GM21360 (cell line): ENCODE measurements around the gene LRMDA.

Source experiments
- ATAC-seq: cut with Tn5 transposase; IDR thresholded peaks from one replicate; pipeline ENCODE4 v1.9.1; 2021; ENCODE audit warnings: mild to moderate bottlenecking, moderate library complexity; ENCODE audit not compliant: unreplicated experiment

The LRMDA gene

DNA sequence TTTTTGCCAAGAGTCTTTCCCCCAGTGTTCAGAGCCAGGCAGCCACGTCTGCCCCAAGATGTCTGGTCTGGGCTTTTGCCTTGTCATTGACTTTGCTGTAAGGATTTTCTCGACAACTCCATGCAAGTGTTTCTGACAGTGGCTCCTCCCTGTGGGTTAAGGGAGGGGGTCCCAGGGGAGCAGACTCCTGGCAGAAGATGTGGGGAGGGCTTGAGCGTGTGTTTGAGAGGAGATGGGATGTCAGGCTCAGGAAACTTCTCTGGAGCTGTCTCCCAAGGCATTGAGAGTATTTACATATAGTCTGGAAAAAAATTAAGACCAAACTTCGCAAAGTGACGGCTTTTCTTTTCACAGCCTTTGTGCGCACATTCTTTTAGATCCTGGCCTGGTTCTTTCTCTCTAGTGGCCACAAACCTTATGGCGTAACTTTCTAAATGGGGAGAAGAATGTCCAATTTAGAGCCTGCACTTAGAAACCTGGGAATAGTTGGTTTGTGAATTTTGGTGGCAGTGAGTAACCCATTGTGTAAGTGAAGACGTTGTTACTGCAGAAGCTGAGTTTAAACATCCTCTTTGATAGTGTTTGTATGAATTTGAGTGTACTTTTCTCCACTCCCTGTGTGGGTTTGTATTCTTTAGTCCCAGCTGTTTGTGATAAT lies 201.5 kb downstream of the LRMDA start:
- ATAC-seq, result no peak

DNA sequence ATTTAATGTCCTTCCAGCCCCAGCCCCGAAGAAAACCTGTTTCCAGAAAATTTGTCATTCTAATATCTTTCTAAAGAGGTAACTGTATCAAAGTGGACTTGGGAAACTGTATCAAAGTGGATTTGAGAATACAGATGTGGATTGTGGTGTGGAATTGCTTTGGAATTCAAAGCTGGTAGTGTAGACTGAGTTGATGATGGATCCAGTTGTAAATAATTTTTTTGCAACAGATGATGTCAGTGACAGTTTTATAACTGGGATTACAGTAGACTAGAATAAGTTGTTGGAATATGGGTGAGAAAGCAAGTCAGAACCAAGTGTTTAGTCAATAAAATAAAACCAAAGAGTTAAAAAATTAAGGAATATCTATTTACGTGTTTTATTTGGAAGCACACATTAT lies 202.1 kb downstream of the LRMDA start:
- no peak for ATAC-seq

DNA sequence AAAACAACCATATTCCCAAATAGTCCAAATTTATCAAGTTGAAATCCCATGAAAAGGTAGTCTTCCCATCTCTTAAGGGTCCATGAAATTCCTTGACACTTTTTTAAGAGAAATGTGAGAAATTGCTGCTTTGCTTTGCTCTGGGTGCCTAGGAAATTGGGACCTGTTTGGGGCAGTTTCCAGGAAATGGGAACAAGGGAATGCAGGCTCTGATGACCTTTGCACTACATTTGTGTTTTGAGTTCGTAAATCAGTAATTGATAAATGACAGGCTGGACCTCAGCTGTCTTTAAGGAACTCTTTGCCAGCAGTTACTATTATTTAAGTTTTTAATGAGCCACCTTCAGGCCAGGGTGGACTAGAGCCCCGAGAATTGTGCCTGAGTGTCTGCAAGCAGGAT lies 203.5 kb downstream of the LRMDA start:
- no peak for ATAC-seq

DNA sequence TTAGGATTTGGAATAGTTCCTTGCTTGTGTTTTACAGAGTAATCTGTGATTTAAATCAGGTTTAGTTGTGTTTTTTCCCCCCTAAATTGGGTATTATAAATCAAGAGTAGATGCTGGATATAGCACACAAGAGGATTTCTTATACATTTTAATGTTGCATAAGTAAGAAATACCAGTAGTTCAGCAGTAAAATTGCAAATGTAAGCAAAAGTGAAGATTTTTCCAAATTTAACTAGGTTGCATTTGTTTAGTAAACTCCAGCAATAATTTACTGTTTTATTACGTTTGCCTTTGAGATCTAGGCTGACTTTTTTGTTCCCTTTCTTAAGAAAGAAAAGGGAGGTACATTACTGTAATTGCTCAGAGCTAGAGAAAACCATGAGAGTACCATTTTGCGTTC lies 207.3 kb downstream of the LRMDA start:
- ATAC-seq, result no peak

DNA sequence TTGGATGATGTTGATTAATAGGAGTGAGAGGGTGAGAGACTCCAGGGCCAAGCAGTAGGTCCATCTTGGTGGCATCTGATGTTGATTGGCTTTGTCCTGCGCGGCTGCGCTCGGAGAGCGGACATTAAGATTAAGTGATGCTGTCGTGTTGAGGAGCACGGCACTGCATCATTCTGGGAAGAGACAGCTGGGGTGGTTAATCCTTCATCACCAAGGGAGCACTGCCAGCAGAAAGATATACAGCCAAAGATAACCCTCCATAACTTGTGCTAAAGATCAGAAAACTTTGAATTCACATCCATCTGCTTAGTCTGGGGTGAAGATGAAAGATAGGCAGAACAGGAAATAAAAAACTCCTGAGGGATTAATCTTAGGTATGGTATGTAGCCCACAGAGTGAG lies 208.3 kb downstream of the LRMDA start:
- ATAC-seq, result no peak

DNA sequence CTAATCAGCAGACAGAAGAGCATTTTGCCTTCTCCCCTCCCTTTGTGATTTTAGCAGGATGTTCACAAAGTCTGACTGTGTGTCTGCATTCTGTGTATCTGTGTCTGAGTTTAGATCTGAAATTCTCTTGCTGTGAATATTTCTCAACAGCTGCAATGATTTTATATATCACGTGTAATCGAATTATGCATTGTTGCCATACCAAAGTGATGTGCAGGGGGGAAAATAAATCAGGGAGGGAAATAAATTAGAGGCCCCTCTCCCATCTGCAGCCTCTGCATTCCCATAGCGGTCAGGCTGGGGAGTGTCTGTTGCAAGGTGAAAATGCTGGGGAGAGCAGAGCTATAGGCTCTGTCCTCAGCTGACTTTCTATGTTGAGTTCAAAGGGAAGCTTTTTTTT lies 209.0 kb downstream of the LRMDA start:
- ATAC-seq, result no peak

DNA sequence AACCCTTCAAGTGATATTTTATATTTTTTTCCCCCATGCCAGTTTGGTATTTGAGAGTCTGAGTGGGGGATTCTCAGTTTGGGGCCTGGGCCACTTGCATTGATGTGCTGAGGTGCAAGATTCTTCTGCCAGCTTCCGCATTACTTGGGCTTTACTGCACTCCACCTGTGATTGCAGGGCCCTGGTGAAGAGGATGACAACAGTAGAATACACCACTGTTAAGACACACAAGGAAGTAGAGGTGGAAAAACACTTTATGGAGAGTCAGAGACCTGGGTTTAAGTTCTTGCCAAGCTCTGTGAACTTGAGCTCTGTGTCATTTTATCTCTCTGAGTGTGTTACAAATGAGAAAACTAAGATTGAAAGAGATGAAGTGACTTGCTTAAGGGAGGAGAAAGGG lies 209.4 kb downstream of the LRMDA start:
- ATAC-seq, result no peak

DNA sequence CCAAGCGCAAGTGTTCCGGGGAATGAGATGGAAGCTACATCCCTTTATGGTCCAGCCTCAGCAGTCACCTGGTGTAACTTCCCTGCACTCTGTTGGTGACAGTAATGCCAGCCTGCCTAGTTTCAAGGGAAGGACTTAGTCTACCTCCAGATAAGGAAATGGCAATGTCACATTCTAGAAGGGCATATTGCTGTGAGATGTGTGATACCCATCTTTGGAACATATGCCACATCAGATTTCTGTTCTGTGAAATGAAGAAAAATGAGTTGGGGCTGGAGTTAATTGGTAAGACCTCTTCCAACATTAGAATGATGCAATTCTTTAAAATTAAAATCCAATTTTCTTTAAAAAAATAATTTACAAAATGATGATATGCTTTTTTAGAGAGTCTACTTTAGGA lies 212.0 kb downstream of the LRMDA start:
- no peak for ATAC-seq

DNA sequence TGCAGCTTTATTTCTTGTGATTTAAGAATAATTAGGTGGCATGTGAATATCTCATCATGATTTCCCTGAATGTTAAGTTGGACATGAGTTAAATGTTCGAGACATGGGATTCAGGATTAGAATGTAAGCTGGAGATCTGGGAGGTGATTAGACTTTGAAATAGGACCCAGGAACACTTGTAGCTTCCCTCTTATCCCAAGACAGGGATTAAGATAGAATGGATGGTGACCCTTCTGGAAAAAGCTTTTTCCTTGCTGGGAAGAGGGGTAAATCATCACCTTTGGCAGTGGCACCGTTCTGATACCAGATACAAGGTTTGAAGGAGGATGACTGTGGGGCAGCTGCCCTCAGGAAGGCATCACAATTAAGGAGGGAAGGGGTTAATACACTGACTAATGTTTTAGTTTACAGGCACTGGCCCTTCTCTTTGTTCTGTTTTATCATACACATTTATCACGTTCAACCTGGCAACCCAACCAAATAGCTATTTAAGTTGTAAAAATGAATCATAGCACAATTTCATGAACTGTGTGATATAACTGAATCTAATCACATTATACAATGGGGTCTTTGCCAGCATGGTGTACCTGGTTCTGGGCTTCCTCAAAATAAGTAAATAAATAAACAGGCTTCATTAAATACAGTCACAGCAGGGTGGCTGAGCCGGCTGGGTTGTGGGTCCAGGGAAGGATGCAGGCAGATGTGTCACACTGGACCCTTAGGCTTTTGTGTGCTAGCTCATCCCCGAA lies 212.7 kb downstream of the LRMDA start:
- no peak for ATAC-seq

DNA sequence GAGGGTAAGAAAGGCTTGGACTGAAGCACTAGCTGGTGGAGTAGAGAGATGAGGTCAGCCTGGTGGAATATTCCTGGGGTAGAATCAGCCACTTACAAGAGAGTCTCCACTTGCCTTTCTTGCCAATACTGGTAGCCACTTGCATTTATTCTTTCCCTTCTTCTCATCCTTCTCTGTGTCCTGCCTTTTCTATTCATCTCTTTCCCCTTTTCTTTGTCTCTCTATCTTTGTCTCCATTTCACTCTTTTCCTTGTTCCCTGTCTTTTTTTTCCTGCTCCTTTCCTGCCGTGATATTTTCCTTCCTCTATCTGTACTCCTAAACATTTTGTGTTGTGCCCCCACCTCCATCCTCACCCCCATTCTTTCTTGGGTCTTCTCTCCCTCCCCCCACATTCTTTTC lies 214.3 kb downstream of the LRMDA start:
- ATAC-seq, result no peak

DNA sequence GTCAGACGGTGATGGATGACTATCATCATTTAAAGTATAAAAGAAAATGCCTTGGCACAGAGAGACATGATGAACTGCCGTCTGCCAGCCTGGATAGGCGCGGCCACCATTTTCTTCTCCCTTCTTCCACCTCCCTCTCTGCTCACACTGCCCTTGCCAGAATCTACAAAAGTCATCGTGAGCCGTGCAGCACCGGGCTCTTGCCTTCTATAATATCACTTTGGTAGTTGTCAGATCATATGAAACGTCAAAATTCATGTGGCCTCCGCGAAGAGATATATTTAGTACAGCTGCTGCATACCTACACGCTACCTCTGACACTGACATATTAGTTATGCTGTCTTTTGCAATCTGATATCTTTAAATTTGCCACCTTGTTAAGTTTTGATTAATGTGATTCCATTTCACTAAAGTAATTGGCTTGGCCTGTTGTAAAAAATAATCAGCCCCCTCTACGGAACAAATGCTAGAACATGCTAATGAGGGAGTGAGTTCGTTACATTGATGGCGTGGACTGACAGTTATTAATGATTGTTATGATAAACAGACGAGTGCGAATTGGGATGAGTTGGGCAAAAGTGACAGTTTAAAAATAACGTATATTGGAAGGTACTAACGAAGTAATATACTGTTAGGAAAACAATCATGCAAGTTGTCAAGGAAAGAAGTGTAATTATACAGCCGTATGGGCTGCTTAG lies 214.9 kb downstream of the LRMDA start:
- ATAC-seq, result no peak

DNA sequence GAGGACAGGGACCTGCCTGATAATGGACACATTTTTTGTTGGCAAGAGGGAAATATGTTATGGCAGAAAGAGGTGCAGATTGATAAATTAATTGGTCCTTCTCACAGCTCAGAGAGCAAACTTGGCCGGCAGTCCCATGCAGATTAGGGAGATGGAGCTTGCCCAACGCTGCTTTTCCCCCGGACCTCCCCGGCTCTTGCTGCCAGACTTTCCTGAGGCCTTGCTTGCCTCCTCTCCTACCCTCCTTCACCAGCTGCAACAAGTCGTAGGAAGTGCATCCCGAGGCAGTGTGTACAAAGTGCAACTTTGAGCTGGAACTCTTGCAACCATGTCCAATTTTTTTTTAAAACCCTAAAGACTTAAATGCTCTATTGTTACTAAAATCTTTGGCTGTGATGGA lies 215.5 kb downstream of the LRMDA start:
- no peak for ATAC-seq

DNA sequence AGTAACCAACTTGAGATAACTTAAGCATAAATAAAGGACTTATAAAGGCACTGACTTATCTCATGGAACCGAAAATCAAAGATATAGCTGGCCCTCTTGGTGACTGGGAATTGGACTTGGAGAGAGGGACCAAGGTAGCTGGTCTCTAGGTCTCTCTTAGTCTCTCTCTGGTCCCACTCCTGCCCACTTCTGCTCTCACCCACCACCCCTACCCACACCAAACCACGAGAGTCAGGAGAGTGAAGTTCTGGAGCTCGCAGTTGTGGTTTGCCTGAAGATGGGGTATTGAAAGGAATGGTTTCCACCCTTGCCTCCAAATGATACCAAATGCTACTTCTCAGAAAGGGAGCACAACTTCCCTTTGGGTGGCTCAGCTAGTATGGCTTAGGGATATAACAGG lies 216.3 kb downstream of the LRMDA start:
- ATAC-seq, result no peak

DNA sequence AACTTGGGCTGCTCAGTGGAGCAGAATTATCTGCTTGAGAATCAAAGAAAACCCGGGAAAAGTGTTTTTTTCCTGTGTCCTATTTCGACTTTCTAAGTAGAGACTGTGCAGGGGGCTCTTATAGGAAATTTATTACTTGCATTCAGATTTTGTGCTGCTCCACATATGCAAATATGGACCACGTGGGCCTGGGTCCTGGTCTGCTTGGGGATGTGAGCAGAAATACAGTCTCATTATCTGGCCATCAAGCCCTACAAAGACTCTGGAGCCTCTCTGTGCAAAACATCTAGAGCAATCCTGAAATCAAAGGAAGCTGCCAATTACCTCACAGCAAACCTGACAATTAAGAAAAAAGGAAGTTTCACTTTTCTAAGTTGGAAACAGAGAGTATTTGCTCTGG lies 216.9 kb downstream of the LRMDA start:
- ATAC-seq, result no peak

DNA sequence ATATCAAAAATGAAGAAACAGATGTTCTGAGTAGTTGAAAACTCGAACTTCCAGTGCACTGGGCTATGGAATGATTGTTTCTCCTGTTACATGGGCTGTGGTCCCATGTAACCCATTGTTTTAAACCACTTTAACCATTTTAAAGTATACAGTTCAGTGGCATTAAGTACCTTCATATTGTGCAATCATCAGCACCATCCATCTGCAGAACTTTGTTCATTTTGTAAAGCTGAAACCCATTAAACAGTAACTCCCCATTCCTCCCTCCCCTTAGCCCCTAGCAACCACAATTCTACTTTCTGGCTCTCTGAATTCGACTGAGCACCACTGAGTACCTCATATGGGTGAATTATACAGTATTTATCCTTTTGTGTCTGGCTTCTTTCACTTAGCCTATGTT lies 217.4 kb downstream of the LRMDA start:
- no peak for ATAC-seq

DNA sequence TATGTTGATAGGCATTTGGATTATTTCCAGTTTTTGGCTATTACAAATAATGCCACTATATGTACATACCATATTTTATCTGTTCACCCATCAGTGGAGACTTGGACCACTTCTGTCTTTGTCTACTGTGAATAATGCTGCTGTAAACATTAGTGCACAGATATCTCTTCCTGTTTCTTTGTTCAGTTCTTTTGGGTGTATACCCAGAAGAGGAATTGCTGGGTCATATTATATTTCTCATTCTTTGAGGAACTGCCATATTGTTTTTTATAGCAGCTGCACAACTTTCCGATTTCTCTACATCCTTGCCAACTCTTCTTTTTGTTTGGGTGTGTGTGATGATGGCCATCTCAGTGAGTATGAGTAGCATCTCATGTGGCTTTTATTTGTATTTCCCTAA lies 218.0 kb downstream of the LRMDA start:
- no peak for ATAC-seq

DNA sequence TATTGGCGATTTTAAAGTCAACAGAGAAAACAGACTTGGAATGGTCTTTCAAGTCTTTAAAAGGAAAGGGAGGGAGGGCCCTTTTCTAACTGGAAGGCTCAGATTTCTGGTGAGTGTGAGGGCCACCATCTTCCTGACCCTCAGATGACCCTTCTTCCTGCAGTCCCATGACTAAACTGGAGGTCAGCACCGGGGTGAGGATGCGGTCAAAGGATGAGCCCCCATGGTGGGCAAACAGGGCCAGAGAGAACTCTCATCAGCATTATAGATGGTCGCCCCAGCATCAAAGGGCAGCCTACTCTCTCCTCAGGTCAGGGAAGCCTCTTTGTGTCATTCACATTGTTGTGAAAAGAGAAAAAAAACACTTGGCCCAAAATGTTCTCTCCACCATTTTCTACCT lies 219.2 kb downstream of the LRMDA start:
- no peak for ATAC-seq

DNA sequence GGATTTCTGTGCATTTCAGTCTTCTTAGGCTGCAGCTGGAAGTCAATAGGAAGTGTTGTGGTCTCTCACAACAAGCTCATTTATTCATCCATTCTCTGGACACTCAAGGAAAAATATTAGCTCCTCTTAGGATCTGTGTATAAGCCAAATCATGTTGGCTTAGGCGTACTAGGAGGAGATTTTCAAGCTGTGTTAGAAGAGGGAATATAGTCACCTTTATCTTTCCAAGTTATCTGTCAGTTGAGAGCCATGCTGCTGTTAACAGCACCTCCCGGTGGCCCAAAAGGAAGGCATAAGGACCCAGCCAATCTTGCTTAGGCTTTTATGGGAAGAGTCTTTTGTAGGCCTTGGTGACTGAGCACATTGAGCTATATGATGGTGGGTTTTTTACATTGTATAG lies 220.0 kb downstream of the LRMDA start:
- ATAC-seq, result no peak

DNA sequence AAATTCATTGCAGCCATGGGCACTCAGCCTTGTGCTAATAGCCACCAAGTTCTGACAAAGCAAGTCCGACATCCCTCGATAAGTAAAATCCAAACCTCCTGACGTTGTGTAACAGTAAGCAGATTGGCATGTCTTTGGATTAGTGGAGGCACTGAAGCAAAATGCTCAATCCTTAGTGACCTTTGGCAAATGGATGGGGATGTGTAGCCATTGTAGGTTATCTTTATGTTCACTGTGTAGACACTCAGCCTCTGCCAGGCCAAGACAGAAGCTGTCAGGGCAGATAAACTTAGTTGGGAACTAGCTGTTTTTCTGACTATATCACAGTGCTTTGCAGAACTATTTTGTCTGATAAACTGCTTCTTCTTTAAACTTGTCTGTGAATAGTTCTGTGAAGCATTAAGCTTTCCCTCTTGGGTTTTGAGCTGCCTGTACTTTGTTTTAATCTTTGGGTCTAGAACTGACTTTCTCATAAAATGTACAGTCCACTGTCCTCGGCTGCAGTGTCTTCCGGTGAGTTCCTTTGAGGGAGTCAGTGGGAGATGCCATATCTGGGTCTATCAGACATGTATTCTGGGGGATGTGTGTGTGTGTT lies 220.8 kb downstream of the LRMDA start:
- ATAC-seq, result no peak

DNA sequence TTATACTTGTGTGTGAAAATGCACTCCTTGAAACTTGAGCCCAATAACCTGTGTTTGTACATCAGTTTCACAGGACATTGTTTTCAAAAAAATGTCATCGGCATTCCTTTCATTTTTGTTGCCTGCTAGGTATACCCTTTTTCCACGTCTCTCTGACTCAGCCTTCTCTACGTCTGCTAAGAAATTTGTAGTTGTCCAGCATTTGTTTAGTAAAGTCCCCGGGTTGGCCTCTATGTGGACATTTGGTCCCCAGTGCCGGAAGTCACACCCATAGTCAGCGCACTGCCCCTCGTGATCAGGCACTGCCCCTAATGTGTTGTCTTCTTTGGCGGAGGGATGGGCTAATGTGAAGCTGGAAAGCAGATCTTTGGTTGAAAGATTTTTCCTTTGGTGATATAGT lies 222.3 kb downstream of the LRMDA start:
- ATAC-seq, result no peak

DNA sequence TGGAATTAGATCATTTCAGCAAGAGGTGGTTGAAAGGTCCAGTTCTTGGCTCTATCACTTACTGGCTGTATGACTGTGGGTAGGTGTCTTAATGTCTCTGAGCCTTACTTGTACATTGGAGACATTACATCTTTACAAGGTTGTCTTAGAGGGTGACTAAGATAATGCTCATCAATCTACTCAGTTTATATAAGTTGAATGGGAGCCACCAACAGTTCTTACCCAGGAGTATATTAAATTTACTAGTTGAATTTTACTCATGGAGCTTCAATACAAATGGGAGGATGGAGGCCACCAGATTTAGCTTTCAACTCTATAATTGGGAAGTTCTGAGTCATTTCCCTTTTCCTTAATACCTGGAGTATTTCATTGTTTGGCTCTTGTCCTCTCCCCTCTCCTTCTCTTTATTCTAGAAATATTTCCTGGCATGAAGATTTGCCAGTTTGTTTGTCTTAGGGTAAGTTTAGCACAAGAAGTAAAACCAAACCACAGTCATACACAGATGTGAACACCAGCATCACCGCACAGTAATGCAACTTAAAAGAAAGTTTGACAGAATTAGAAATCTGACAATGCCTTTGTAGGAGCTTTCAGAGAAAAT lies 222.8 kb downstream of the LRMDA start:
- no peak for ATAC-seq
